ENCODE measurements around the gene ITGA6.
"Not testable (repeated sequence)": the region's sequence is repeated elsewhere in the genome, so short reads cannot be mapped to it uniquely, and the experiment has no call there.

DNA sequence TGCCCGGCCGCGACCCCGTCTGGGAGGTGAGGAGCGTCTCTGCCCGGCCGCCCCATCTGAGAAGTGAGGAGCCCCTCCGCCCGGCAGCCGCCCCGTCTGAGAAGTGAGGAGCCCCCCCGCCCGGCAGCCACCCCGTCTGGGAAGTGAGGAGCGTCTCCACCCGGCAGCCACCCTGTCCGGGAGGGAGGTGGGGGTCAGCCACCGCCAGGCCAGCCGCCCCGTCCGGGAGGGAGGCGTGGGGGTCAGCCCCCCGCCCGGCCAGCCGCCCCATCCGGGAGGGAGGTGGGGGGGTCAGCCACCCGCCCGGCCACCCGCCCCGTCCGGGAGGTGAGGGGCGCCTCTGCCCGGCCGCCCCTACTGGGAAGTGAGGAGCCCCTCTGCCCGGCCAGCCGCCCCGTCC, 110.5 kb downstream of the ITGA6 start:
- TF ChIP-seq EP300 (IDR thresholded peaks at IDR 0.05); MAZ (IDR thresholded peaks at IDR 0.05; ENCODE audit: borderline replicate concordance, low read depth, low read length); POLR2A (IDR thresholded peaks at IDR 0.05; ENCODE audit: low read length); HOXA7 (CRISPR knock-in tag; IDR thresholded peaks at IDR 0.05); CEBPB (IDR thresholded peaks at IDR 0.05); RAD21 (conservative IDR thresholded peaks at IDR 0.05 in 1 of 2, IDR thresholded peaks at IDR 0.05 in 1 of 2); RNF2 (IDR thresholded peaks at IDR 0.05; ENCODE audit: borderline replicate concordance, low read depth); RCOR1 (IDR thresholded peaks at IDR 0.05; ENCODE audit: low read depth, low read length); MAFK (IDR thresholded peaks at IDR 0.05; ENCODE audit: partially characterized antibody); CHD2 (IDR thresholded peaks at IDR 0.05; ENCODE audit: low read length, partially characterized antibody): not testable (repeated sequence)
- TF ChIP-seq, protein P1, sequence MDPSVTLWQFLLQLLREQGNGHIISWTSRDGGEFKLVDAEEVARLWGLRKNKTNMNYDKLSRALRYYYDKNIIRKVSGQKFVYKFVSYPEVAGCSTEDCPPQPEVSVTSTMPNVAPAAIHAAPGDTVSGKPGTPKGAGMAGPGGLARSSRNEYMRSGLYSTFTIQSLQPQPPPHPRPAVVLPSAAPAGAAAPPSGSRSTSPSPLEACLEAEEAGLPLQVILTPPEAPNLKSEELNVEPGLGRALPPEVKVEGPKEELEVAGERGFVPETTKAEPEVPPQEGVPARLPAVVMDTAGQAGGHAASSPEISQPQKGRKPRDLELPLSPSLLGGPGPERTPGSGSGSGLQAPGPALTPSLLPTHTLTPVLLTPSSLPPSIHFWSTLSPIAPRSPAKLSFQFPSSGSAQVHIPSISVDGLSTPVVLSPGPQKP (IDR thresholded peaks at IDR 0.05; ENCODE audit: low read depth, low read length) = not testable (repeated sequence)
- TF ChIP-seq, protein P2, sequence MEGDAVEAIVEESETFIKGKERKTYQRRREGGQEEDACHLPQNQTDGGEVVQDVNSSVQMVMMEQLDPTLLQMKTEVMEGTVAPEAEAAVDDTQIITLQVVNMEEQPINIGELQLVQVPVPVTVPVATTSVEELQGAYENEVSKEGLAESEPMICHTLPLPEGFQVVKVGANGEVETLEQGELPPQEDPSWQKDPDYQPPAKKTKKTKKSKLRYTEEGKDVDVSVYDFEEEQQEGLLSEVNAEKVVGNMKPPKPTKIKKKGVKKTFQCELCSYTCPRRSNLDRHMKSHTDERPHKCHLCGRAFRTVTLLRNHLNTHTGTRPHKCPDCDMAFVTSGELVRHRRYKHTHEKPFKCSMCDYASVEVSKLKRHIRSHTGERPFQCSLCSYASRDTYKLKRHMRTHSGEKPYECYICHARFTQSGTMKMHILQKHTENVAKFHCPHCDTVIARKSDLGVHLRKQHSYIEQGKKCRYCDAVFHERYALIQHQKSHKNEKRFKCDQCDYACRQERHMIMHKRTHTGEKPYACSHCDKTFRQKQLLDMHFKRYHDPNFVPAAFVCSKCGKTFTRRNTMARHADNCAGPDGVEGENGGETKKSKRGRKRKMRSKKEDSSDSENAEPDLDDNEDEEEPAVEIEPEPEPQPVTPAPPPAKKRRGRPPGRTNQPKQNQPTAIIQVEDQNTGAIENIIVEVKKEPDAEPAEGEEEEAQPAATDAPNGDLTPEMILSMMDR (IDR thresholded peaks at IDR 0.05) = not testable (repeated sequence)

Data from A549 (cell line).